ENCODE measurements around the gene ARHGEF28. TPM values are rescaled to one million over a fixed set of nuclear protein-coding genes. Genes with fewer than 3 reads are reported as not detected.

Gene ARHGEF28
- total and polyA plus RNA-seq, 10 of the 15 experiments (the other 5 are each of a cell fraction or from before 2014, with no cell fraction given) = 0.10 to 0.72 (median 0.22) TPM; not detected in 2

DNA sequence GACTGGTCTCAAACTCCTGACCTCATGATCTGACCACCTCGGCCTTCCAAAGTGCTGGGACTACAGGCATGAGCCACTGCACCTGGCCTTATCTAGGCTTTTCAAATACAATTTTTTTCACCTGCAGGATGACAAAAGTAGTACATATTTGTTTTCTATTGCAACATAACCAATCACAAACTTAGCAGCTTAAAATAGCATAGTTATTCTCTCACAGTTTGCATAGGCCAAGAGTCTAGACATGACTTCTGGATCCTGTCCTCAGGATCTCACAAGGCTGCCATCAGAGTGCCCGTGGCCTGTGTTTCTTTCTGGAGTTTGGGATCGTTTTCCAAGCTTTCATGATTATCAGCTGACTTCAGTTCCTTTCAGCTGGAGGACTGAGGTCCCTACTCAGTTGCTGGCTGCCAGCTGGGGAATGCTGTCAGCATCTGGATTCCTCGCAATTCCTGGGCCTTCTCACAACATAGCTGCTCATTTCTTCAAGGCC lies 348.9 kb downstream of the ARHGEF28 start (continued):
- TF ChIP-seq, protein P1, sequence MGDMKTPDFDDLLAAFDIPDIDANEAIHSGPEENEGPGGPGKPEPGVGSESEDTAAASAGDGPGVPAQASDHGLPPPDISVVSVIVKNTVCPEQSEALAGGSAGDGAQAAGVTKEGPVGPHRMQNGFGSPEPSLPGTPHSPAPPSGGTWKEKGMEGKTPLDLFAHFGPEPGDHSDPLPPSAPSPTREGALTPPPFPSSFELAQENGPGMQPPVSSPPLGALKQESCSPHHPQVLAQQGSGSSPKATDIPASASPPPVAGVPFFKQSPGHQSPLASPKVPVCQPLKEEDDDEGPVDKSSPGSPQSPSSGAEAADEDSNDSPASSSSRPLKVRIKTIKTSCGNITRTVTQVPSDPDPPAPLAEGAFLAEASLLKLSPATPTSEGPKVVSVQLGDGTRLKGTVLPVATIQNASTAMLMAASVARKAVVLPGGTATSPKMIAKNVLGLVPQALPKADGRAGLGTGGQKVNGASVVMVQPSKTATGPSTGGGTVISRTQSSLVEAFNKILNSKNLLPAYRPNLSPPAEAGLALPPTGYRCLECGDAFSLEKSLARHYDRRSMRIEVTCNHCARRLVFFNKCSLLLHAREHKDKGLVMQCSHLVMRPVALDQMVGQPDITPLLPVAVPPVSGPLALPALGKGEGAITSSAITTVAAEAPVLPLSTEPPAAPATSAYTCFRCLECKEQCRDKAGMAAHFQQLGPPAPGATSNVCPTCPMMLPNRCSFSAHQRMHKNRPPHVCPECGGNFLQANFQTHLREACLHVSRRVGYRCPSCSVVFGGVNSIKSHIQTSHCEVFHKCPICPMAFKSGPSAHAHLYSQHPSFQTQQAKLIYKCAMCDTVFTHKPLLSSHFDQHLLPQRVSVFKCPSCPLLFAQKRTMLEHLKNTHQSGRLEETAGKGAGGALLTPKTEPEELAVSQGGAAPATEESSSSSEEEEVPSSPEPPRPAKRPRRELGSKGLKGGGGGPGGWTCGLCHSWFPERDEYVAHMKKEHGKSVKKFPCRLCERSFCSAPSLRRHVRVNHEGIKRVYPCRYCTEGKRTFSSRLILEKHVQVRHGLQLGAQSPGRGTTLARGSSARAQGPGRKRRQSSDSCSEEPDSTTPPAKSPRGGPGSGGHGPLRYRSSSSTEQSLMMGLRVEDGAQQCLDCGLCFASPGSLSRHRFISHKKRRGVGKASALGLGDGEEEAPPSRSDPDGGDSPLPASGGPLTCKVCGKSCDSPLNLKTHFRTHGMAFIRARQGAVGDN (IDR thresholded peaks at IDR 0.05) = no peak
- TF ChIP-seq SMC3 (IDR thresholded peaks at IDR 0.05; ENCODE audit: borderline replicate concordance, low read length) (no peak), POLR2AphosphoS2 (IDR thresholded peaks at IDR 0.05; ENCODE audit: low read depth, low read length) (no peak)

DNA sequence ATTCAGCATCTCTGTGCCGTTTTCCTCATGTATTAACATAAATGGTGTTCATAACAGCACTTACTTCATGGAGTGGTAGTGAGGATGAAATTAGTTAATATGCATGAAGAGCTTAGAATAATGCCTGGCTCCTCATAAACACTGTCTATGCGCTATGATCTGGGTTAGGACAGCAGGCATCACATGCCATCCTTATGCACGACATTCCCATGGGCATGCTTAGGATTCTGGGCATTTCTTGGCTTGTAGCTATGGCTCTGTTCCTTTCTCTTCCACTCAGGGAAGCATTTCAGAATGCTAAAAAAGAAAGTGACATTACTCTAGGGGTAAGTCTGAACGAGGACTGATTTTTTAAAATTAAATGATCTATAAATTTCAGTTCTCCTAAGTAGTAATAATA lies 349.8 kb downstream of the ARHGEF28 start:
- TF ChIP-seq, protein P2, sequence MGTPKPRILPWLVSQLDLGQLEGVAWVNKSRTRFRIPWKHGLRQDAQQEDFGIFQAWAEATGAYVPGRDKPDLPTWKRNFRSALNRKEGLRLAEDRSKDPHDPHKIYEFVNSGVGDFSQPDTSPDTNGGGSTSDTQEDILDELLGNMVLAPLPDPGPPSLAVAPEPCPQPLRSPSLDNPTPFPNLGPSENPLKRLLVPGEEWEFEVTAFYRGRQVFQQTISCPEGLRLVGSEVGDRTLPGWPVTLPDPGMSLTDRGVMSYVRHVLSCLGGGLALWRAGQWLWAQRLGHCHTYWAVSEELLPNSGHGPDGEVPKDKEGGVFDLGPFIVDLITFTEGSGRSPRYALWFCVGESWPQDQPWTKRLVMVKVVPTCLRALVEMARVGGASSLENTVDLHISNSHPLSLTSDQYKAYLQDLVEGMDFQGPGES (IDR thresholded peaks at IDR 0.05) = no peak
- ATAC-seq (no peak), FAIRE-seq (no peak), DNase-seq (ENCODE audit: low read depth, low spot score) (no peak)
- no peak overlapping the region for H3K4me2 ChIP-seq (ENCODE audit: control insufficient read depth, insufficient read depth)
- H3K9me3 ChIP-seq (replicated peaks; ENCODE audit: control insufficient read depth, insufficient read depth, low read length) = no peaks in the 10 kb centered on the region
- H3K27me3 ChIP-seq (replicated peaks in 1 of 2; ENCODE audit: control insufficient read depth in 2 of 2, insufficient read depth in 2 of 2, low read length in 1 of 2) = no peaks in the 10 kb centered on the region; a peak in 2 of 4 replicates
- in situ Hi-C loops (cut with MboI) = no loop called here
- H3K79me2 ChIP-seq (ENCODE audit: control insufficient read depth, insufficient read depth, low read length) = no peaks in the 10 kb centered on the region
- no peaks in the 10 kb centered on the region for H4K20me1 ChIP-seq (ENCODE audit: control insufficient read depth, insufficient read depth)
- ChIA-PET POLR2A (no interaction called here), CTCF (interaction anchor here (0.5 kb wide), 1 partner anchor 53 kb away, joined by 3 read pairs; no protein-coding TSS in a partner anchor), RAD21 (ENCODE audit: unreplicated experiment) (no interaction called here), SMC1A (ENCODE audit: uncharacterized antibody, unreplicated experiment) (no interaction called here)
- no peak overlapping the region for H3K4me3 ChIP-seq
- H2AFZ ChIP-seq (ENCODE audit: control insufficient read depth, low read depth, low read length) = no peak overlapping the region
- no peak overlapping the region for H3K27ac ChIP-seq (ENCODE audit: control insufficient read depth, insufficient read depth)
- no peaks in the 10 kb centered on the region for H3K4me1 ChIP-seq (ENCODE audit: control insufficient read depth, insufficient read depth, low read length)
- no peak overlapping the region for H3K9ac ChIP-seq (ENCODE audit: control insufficient read depth, insufficient read depth, low read length)
- H3K36me3 ChIP-seq (ENCODE audit: control insufficient read depth in 2 of 2, insufficient read depth in 2 of 2, low read length in 1 of 2) = no peaks in the 10 kb centered on the region
- no TSS peak for BruUV-seq (replicated peaks)
- intact Hi-C loops (cut with micrococcal nuclease; ENCODE audit: unreplicated experiment) = no loop called here
- 18% methylated on average over 4 of the region's 4 CpGs for WGBS (ENCODE audit: insufficient coverage, insufficient replicate concordance, low lambda C conversion rate, missing lambda C conversion rate)

Data from GM12878 (cell line).